Measurements from ENCODE around the gene CDC42BPG. TPM values are rescaled to one million over a fixed set of nuclear protein-coding genes. Genes with fewer than 3 reads are reported as not detected.

Gene CDC42BPG
- total RNA-seq, 2 experiments from 2014 or later = 3.4 to 3.5 TPM

DNA sequence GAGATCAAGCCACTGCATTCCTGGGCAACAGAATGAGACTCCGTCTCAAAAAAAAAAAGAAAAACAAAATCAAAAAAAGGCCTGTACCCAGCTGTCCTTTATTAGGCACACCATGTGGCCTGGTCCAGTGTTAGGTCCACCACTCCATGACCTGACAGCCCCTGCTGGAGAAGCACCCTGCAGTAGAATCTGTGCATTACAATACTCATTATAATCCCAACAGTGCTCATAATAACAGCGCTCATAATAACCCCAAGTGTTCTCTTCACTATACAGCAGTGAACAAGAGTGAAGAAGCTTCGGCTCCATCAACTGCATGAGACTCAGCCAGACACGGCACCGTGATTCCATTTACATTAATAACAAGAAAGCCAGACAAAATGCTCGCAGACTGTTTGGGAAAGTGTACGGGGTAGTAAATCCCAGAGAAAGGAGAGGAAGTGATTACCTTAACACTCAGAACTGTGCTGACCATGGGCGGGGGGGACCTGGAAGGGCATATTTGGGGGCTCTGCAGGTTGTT, 42.8 kb upstream of the CDC42BPG start:
- Mint-ChIP-seq H3K27me3 (no peaks in the 10 kb centered on the region), H3K4me3 (peak overlapping the region; percentile 56), H3K9me3 (no peaks in the 10 kb centered on the region), H3K27ac (peak overlapping the region; percentile 73), H3K36me3 (no peaks in the 10 kb centered on the region), H3K4me1 (peaks cover 19% of the 10 kb centered on the region)
- no peak for ATAC-seq (ENCODE audit: low read depth)
- POLR2A ChIA-PET = interaction anchor here (0.6 to 24.3 kb wide), 3 partner anchors 9 to 447 kb away, joined by 3 to 782 read pairs (median 26); partner anchors contain the start of genes CDC42BPG and EHD1
- no peak for DNase-seq

- Mint-ChIP-seq H3K4me3 (peak overlapping the region; percentile 48), H3K9me3 (no peaks in the 10 kb centered on the region), H3K27me3 (no peaks in the 10 kb centered on the region), H3K36me3 (no peaks in the 10 kb centered on the region), H3K4me1 (peaks cover 28% of the 10 kb centered on the region), H3K27ac (peak overlapping the region; percentile 84)
- POLR2A ChIA-PET = interaction anchor here (1.3 to 24.3 kb wide), 5 partner anchors 9 to 236 kb away, joined by 4 to 782 read pairs (median 5); partner anchors contain the start of genes CDC42BPG, FAU and MRPL49
- ATAC-seq (ENCODE audit: low read depth) = peak; percentile 60
- DNase-seq = no peak
Measured at GRCh38 chr11:64885367-64886286, 41.2 kb upstream of the CDC42BPG start.

- peaks cover 43% of the 10 kb centered on the region for H3K4me1 Mint-ChIP-seq
Measured at GRCh38 chr11:64884019-64884418, 39.6 kb upstream of the CDC42BPG start.

GRCh38 chr11:64883575-64883974, 39.1 kb upstream of the CDC42BPG start:
- peak overlapping the region; percentile 71 for H3K27ac Mint-ChIP-seq
- H3K27me3 Mint-ChIP-seq = no peaks in the 10 kb centered on the region
- no peaks in the 10 kb centered on the region for H3K9me3 Mint-ChIP-seq
- H3K4me1 Mint-ChIP-seq = peaks cover 44% of the 10 kb centered on the region
- POLR2A ChIA-PET = interaction anchor here (0.9 to 24.3 kb wide), 2 partner anchors 10 to 26 kb away, joined by 3 to 782 read pairs; partner anchors contain the start of gene CDC42BPG
- H3K4me3 Mint-ChIP-seq = no peak overlapping the region
- H3K36me3 Mint-ChIP-seq = no peaks in the 10 kb centered on the region
- DNase-seq (no peak), ATAC-seq (ENCODE audit: low read depth) (no peak)

More at GRCh38 chr11:64884019-64884418, 39.6 kb upstream of the CDC42BPG start:
- no peak for DNase-seq
- ATAC-seq (ENCODE audit: low read depth) = no peak
- POLR2A ChIA-PET = interaction anchor here (1.4 to 24.3 kb wide), 2 partner anchors 8 to 27 kb away, joined by 5 to 782 read pairs; partner anchors contain the start of gene CDC42BPG
- H3K9me3 Mint-ChIP-seq = no peaks in the 10 kb centered on the region
- no peak overlapping the region for H3K4me3 Mint-ChIP-seq
- H3K36me3 Mint-ChIP-seq = no peaks in the 10 kb centered on the region
- no peaks in the 10 kb centered on the region for H3K27me3 Mint-ChIP-seq
- H3K27ac Mint-ChIP-seq = peak overlapping the region; percentile 71

DNA sequence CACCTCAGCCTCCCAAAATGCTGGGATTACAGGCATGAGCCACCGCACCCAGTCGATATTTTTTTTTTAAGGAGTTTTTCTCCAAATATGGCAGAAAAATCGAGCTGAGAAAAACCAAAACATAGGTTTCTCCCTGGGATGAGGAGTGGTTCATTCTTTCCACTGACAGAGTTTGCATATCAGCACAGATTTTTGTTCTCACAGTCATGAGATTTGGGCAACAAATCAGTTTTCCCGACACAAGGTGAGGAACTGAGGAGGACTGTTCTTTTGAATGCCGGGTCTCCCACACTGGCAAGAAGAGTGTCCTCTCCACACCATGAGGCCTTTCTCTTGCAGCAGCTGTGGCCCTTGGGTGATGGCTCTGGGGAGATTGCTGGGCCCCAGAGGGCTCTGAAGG, 37.8 kb upstream of the CDC42BPG start:
- no peak overlapping the region for H3K4me3 Mint-ChIP-seq
- peaks cover 4% of the 10 kb centered on the region for H3K36me3 Mint-ChIP-seq
- no peaks in the 10 kb centered on the region for H3K27me3 Mint-ChIP-seq
- H3K9me3 Mint-ChIP-seq = no peaks in the 10 kb centered on the region
- no peak for DNase-seq
- ATAC-seq (ENCODE audit: low read depth) = no peak
- no peak overlapping the region for H3K27ac Mint-ChIP-seq
- POLR2A ChIA-PET = interaction anchor here (1.4 to 24.3 kb wide), 2 partner anchors 25 to 230 kb away, joined by 3 to 782 read pairs; partner anchors contain the start of genes CDC42BPG and TM7SF2
- H3K4me1 Mint-ChIP-seq = peaks cover 39% of the 10 kb centered on the region

- no peak for DNase-seq
- peaks cover 9% of the 10 kb centered on the region for H3K36me3 Mint-ChIP-seq
- ATAC-seq (ENCODE audit: low read depth) = no peak
- H3K4me1 Mint-ChIP-seq = peaks cover 45% of the 10 kb centered on the region
- POLR2A ChIA-PET = interaction anchor here (0.9 to 24.3 kb wide), 3 partner anchors 13 to 231 kb away, joined by 3 to 782 read pairs (median 3); partner anchors contain the start of genes CDC42BPG and TM7SF2
- H3K27me3 Mint-ChIP-seq = no peaks in the 10 kb centered on the region
- H3K27ac Mint-ChIP-seq = peak overlapping the region; percentile 96
- no peaks in the 10 kb centered on the region for H3K9me3 Mint-ChIP-seq
- H3K4me3 Mint-ChIP-seq = no peak overlapping the region
Measured at GRCh38 chr11:64881476-64881875, 37.0 kb upstream of the CDC42BPG start.

DNA sequence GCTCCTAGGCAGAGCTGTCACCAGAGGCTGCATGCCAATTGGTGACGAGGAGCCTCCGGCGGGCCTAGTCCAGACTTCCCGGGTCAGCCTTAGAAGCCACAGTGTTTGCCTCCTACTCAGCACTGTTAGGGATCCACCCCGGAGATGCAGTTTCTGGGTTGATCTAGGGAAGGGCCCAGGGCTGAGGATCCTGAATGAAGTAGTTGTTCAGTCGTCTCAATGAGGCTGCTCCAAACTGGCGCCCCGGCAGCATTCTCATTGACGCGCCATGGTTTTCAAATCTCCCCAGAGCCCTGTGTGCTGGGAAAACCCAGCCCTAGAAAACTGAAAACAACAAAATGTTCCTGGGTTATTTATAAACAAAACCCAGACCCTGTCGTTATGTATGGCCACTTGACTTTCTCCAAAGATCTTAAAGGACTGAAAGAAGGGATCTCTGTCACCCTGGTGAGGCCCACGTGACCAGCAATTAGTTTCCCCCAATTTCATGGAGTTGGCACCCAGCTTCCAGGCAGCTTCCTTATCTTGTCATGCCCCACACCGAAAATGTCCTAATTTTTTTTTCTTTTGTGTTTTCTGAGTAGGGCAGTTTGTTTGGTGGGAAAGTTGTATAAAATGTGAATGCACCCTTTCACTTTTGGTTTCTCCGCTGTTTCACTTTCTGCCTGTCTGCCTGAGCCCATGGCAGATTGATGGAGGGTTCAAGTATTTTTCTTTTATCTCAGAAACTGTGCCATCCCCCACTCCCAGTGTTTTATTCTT, 36.0 kb upstream of the CDC42BPG start:
- Mint-ChIP-seq H3K4me3 (peak overlapping the region; percentile 92), H3K27ac (peak overlapping the region; percentile 96), H3K9me3 (no peaks in the 10 kb centered on the region), H3K27me3 (no peaks in the 10 kb centered on the region), H3K4me1 (peaks cover 46% of the 10 kb centered on the region), H3K36me3 (peaks cover 18% of the 10 kb centered on the region)
- ATAC-seq (ENCODE audit: low read depth) (no peak), DNase-seq (no peak)
- POLR2A ChIA-PET = interaction anchor here (0.6 to 24.3 kb wide), 3 partner anchors 23 to 628 kb away, joined by 3 to 782 read pairs (median 5); partner anchors contain the start of genes CDC42BPG and SAC3D1

DNA sequence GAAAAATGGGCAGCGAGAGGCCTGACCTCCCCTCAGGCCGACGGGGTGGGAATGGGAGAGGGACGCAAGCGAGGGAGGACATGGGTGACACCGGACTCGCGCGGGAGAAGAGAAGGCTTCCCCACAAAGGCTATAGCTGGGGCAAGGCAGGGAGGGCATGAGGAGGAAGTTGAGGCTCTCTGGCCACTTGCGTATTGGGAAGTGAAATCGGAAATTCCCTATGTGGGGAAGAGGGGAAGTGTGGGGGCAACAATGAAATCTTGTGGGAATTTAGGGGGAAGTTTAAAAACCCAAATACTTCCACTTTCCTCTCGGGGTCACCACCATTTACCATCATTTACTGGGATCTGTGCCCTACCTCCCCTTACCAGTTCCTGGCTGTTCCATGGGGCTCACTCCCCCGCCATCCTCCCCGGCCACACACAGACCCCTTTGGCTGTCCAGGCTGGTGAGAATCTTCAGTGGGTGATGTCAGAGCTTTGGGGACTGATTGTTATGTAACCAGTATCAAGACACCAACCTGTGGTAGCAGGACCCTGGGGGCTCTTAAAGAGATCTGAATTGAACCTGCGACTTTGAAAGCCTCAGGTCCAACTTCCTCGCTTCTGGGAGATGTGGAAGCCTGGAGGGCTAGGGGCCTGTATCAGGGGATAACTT, 34.9 kb upstream of the CDC42BPG start:
- Mint-ChIP-seq H3K4me3 (peak overlapping the region; percentile 92), H3K36me3 (peaks cover 28% of the 10 kb centered on the region), H3K4me1 (peaks cover 52% of the 10 kb centered on the region), H3K27me3 (no peaks in the 10 kb centered on the region), H3K9me3 (no peaks in the 10 kb centered on the region), H3K27ac (peak overlapping the region; percentile 96)
- DNase-seq (no peak), ATAC-seq (ENCODE audit: low read depth) (no peak)
- POLR2A ChIA-PET = interaction anchor here (0.6 to 24.3 kb wide), 5 partner anchors 9 to 629 kb away, joined by 3 to 782 read pairs (median 5); partner anchors contain the start of genes ATG2A, CDC42BPG and SAC3D1

- Mint-ChIP-seq H3K4me1 (peaks cover 56% of the 10 kb centered on the region), H3K27ac (peak within 1 kb of the TSS; percentile 96), H3K36me3 (peaks cover 31% of the 10 kb centered on the region), H3K9me3 (no peaks in the 10 kb centered on the region), H3K27me3 (no peaks in the 10 kb centered on the region), H3K4me3 (peak within 1 kb of the TSS; percentile 100)
- ATAC-seq (ENCODE audit: low read depth) = peak; percentile 81
- POLR2A ChIA-PET = interaction anchor here (0.8 to 24.3 kb wide), 8 partner anchors 9 to 132 kb away, joined by 3 to 782 read pairs (median 4); partner anchors contain the start of genes ATG2A, CDC42BPG and SF1
- peak; percentile 98 for DNase-seq
Measured at GRCh38 chr11:64878494-64879243, 34.2 kb upstream of the CDC42BPG start, which contains the start of gene EHD1. Gene EHD1, minus strand, starts transcription at chr11:64878621. Its CDS starts 157 bp downstream, at chr11:64878464.

DNA sequence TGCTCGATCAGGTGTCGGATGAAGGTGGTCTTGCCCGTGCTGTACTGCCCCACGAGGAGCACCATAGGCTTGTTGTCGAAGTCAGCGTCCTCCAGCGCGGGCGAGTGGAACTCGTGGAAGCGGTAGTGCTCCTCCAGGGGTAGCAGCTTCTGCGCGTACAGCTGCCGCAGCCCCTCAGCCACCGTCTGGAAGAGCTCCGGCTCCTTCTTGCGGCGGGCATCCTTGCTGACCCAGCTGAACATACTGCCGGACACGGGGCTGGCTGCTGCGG, 33.7 kb upstream of the CDC42BPG start:
- Mint-ChIP-seq H3K27me3 (no peaks in the 10 kb centered on the region), H3K9me3 (no peaks in the 10 kb centered on the region), H3K27ac (peak overlapping the region; percentile 88), H3K4me1 (peaks cover 58% of the 10 kb centered on the region), H3K36me3 (peaks cover 31% of the 10 kb centered on the region), H3K4me3 (peak overlapping the region; percentile 100)
- peak; percentile 25 for ATAC-seq (ENCODE audit: low read depth)
- POLR2A ChIA-PET = interaction anchor here (0.8 to 24.3 kb wide), 7 partner anchors 10 to 131 kb away, joined by 3 to 782 read pairs (median 4); partner anchors contain the start of genes CDC42BPG and SF1
- DNase-seq = no peak

DNA sequence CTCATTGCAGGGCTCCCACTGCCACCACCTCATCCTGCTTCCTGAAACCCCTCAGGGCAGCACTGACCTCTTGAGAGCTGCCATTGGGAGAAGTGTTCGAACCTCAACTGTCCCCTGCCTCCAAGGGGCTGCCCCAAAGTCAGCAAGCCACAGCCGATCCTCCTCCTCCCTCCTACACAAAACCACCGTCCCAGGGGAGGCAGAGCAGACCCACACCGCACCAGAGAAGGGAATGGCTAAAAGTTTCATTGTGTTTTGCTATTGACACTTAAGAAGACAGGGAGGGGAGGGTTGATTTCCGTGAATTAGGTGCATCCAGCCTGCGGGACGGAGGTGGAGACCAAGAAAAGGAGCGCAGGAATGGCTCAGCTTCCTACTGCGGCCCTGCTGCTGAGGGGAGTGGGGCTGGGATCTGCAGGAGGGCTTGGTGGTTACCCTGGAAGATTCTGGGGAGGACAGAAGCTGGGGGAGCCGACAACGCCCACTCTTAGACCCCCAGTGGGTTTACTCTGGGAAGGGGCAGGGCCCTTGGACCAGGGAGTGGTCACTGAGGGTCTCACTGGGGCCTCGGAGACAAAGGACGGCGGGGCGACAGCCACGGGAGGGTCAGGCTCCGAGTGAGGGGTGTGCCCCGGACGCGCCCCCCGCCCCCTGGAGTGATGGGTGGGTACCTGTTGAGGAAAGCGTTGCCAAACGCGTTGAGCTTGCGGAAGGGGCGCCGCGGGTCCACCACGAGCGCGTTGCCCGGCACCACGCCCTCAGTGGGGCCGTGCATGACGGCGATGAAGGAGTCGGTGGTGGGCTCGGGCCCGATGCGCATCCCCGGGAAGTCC, 33.2 kb upstream of the CDC42BPG start:
- Mint-ChIP-seq H3K27me3 (no peaks in the 10 kb centered on the region), H3K4me3 (peak overlapping the region; percentile 100), H3K27ac (peak overlapping the region; percentile 88), H3K4me1 (peaks cover 64% of the 10 kb centered on the region), H3K9me3 (no peaks in the 10 kb centered on the region), H3K36me3 (peaks cover 35% of the 10 kb centered on the region)
- DNase-seq = no peak
- ATAC-seq (ENCODE audit: low read depth) = peak; percentile 8
- POLR2A ChIA-PET = interaction anchor here (0.8 to 24.3 kb wide), 7 partner anchors 10 to 131 kb away, joined by 3 to 782 read pairs (median 4); partner anchors contain the start of genes CDC42BPG and SF1
